BE2C (cell line): ENCODE data around the gene ICAM4.
"Not testable (repeated sequence)": the region's sequence is repeated elsewhere in the genome, so short reads cannot be mapped to it uniquely, and the experiment has no call there.

Source experiments
- DNase-seq: peaks from one replicate; pipeline ENCODE4 v3.0.0-alpha.2; 2020
- H3K27me3 ChIP-seq: fragments of 250-450 bp; sonication (Bioruptor Pico); 2 replicates; pipeline ENCODE4 v1.5.1; 2020; ENCODE audit warnings: mild to moderate bottlenecking
- H3K36me3 ChIP-seq: fragments of 250-450 bp; sonication (Bioruptor Pico); 2 replicates; pipeline ENCODE4 v1.5.1; 2020; ENCODE audit warnings: mild to moderate bottlenecking
- H3K4me1 ChIP-seq: fragments of 250-450 bp; sonication (Bioruptor Pico); 2 replicates; pipeline ENCODE4 v1.5.1; 2020
- H3K4me3 ChIP-seq: 2 replicates; pipeline ENCODE4 v1.5.1; 2011; ENCODE audit warnings: low read depth, low read length
- H3K9me3 ChIP-seq: fragments of 250-450 bp; sonication (Bioruptor Pico); 2 replicates; pipeline ENCODE4 v1.5.1; 2020
- TF ChIP-seq, protein P1 (sequence below): IDR thresholded peaks from 2 replicates; pipeline ENCODE4 v1.5.1; 2012; ENCODE audit warnings: mild to moderate bottlenecking, low read depth, low read length

ICAM4 gene

DNA sequence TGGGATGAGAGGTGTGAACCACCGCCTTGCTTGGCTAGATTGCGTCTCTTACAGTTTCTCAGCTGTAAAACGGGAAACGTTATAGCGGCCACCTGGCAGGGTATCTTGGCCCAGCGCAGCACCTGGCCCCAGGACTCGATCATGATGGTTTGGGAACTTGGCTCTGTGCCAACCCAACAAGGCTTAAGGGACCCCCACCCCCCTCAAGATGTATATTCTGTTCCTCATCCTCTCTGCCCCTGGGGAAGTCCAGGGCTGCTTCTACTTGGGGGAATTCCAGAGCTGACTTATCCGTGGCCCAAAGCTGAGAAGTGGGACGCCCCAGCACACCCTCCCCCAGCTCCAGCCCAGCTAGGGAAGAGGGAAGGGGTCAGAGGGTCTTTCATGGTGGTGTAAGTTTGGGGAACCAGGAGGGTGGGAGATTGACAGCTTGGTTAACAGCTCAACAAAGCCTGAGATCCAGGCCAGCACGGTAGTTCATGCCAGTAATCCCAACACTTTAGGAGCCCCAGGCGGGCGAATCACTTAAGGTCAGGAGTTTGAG lies 15.1 kb upstream of the ICAM4 start:
- H3K4me3 ChIP-seq, result no peak overlapping the region
- H3K27me3 ChIP-seq, result peaks cover 70% of the 10 kb centered on the region
- DNase-seq, result no peak
- H3K9me3 ChIP-seq, result no peaks in the 10 kb centered on the region
- H3K4me1 ChIP-seq, result no peaks in the 10 kb centered on the region
- no peaks in the 10 kb centered on the region for H3K36me3 ChIP-seq
- TF ChIP-seq, protein P1, sequence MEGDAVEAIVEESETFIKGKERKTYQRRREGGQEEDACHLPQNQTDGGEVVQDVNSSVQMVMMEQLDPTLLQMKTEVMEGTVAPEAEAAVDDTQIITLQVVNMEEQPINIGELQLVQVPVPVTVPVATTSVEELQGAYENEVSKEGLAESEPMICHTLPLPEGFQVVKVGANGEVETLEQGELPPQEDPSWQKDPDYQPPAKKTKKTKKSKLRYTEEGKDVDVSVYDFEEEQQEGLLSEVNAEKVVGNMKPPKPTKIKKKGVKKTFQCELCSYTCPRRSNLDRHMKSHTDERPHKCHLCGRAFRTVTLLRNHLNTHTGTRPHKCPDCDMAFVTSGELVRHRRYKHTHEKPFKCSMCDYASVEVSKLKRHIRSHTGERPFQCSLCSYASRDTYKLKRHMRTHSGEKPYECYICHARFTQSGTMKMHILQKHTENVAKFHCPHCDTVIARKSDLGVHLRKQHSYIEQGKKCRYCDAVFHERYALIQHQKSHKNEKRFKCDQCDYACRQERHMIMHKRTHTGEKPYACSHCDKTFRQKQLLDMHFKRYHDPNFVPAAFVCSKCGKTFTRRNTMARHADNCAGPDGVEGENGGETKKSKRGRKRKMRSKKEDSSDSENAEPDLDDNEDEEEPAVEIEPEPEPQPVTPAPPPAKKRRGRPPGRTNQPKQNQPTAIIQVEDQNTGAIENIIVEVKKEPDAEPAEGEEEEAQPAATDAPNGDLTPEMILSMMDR, result no peak

DNA sequence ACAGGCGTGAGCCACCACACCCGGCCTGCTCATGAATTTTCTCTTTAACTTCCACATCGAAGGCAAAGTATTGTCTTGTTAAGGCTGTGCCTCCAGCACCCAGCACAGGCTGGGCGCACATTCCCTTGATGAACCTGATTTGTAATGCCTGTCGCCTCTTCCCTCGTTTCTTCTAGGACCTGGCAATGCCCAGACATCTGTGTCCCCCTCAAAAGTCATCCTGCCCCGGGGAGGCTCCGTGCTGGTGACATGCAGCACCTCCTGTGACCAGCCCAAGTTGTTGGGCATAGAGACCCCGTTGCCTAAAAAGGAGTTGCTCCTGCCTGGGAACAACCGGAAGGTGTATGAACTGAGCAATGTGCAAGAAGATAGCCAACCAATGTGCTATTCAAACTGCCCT lies 12.2 kb upstream of the ICAM4 start:
- TF ChIP-seq, protein P1, result no peak
- Histone ChIP-seq H3K4me3 (no peak overlapping the region), H3K9me3 (no peaks in the 10 kb centered on the region), H3K4me1 (no peaks in the 10 kb centered on the region), H3K36me3 (no peaks in the 10 kb centered on the region), H3K27me3 (peaks cover 78% of the 10 kb centered on the region)
- no peak for DNase-seq

DNA sequence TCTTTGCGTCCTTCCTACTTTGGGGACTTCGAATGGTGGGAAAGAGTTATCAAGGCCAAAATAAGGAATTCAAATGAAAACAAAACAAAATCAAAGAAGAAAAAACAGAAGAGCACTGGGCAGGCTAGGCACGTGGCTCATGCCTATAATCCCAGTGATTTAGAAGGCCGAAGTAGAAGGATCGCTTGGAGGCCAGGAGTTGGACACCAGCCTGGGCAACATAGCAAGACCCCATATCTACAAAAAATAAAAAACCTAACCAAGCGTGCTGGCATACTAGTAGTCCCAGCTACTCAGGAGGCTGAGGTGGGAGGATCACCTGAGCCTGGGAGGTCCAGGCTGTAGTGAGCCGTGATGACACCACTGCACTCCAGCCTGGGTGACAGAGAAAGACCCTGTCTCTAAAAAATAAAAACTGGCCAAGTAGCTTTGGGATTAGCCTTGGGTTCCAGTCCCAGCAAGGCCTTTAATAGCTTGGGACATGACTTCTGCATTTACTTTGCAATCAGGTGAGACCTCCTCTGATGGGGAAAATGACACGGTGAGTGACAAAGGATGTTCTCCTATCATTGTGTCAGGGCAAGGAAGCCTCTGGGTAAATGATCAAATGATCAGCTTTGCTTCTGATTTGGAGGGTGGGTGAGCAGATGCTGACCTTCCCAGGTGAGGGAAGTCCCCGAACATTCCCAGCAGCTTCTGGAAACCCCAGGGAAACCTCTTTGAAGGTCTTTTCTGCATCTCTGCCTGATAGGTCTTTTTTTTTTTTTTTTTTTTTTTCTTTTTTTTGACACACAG lies 8.8 kb upstream of the ICAM4 start:
- DNase-seq, result no peak
- TF ChIP-seq, protein P1, result no peak
- Histone ChIP-seq H3K36me3 (no peaks in the 10 kb centered on the region), H3K27me3 (peaks cover 44% of the 10 kb centered on the region), H3K9me3 (no peaks in the 10 kb centered on the region), H3K4me3 (no peak overlapping the region), H3K4me1 (no peaks in the 10 kb centered on the region)

DNA sequence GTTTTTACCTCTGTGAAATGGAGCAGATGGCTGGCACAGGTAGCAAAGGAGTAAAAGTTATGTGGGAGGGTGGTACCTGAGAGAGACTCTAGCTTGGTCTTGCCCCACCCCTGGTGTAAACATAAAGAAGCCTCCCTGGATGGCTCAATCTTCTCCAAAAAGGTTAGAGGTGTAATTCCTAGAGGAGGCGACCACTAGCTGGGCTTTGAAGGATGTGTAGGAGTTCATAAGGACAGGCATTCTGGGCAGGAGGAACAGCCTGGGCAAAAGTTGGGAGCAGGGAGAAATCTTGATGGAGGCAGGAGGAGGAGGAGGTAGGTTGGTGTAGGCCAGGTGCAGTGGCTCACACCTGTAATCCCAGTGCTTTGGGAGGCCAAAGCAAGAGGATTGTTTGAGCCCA lies 7.8 kb upstream of the ICAM4 start:
- TF ChIP-seq, protein P1, result no peak
- Histone ChIP-seq H3K9me3 (no peaks in the 10 kb centered on the region), H3K27me3 (peaks cover 36% of the 10 kb centered on the region), H3K36me3 (no peaks in the 10 kb centered on the region), H3K4me3 (no peak overlapping the region), H3K4me1 (no peaks in the 10 kb centered on the region)
- no peak for DNase-seq

DNA sequence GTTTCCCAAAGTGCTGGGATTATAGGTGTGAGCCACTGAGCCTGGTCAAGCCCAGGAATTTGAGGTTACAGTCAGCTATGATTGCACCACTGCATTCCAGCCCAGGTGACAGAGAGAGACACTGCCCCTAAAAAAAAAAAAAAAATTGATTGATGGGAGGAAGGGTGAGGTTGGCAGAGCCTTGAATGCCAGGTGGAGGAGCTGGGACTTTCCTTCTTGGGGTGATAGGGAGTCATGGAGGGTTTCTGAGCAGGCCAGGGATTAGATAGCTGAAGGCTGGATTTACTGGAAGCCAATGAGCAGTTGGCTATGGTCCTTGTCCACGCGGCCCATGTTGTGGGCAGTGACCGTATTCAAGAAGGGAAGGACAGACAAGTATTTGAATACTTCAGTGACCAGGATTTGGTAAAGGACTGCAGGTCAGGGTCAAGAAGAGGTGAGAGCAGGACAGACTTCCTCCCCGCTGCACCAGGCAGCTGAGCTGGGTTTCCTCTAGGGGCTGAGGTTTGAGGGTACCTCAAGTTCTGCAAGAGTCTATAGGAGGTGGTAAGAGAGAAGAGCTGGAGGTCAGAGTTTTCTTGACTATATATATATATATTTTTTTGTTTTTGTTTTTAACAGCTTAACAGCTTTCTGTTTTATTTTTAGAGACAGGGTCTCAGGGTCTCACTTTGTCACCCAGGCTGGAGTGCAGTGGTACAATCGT lies 6.9 kb upstream of the ICAM4 start:
- Histone ChIP-seq H3K36me3 (no peaks in the 10 kb centered on the region), H3K4me1 (no peaks in the 10 kb centered on the region), H3K27me3 (peaks cover 27% of the 10 kb centered on the region), H3K9me3 (no peaks in the 10 kb centered on the region), H3K4me3 (no peak overlapping the region)
- DNase-seq, result no peak
- TF ChIP-seq, protein P1, result no peak

DNA sequence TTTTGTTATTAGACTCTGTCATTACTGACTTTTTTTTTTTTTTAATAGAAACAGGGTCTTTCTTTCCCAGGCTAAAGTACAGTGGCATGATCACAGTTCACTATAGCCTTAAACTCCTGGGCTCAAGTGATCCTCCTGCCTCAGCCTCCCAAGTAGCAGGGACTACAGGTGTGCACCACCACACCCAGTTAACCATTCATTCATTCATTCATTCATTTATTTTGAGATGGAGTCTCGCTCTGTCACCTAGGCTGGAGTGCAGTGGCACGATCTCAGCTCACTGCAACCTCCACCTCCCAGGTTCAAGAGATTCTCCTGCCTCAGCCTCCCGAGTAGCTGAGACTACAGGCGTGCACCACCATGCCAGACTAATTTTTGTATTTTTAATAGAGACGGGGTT lies 4.7 kb upstream of the ICAM4 start:
- H3K4me3 ChIP-seq, DNase-seq, H3K27me3 ChIP-seq, H3K36me3 ChIP-seq, H3K4me1 ChIP-seq, H3K9me3 ChIP-seq: not testable (repeated sequence)
